ENCODE measurements around the gene ITPR1. TPM values are rescaled to one million over a fixed set of nuclear protein-coding genes. Genes with fewer than 3 reads are reported as not detected.
"Not testable (repeated sequence)": the region's sequence is repeated elsewhere in the genome, so short reads cannot be mapped to it uniquely, and the experiment has no call there.

The ITPR1 gene
- total RNA-seq, 4 donors from 2014 or later = 210 to 261 (median 232) TPM

DNA sequence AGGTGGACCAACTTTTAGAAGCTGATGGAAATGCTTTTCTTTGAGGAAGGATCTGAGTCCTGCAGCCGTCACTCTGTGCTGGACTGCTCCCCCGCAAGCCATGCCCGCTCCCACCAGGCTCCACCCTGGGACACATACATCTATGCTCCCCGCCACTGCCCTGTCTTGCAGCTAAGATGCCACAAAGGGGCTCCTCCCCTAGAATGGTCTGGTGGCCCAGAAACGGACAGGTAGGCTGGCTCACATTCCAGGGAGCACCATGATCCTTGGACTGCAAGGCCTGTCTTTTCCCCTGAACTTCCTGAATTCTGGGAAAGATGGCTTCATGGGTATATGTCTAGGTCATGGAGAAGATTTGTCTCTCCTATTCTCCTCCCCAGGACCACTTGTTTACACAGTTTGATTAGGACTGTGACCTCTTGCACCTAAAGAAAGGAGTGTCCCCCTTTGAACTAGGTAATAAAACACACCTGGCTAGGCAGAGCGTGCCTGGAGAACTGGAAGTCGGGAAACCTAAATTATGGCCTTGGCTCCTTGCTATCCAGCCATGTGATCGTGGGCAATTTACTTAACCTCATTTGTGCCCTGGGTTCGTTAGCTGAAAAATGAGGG is 265.2 kb downstream of the ITPR1 start:
- Histone ChIP-seq H3K4me3 (replicated peaks in 1 of 3) (no peak overlapping the region), H3K27ac (peak overlapping the region in 2 of 3 donors; percentile 27 to 62), H3K9me3 (no peaks in the 10 kb centered on the region), H3K36me3 (no peaks in the 10 kb centered on the region), H3K4me1 (peaks cover 21 to 70% of the 10 kb centered on the region in 2 donors), H3K27me3 (no peaks in the 10 kb centered on the region)
- 90 to 99% methylated on average over 9 of the region's 9 CpGs for WGBS, 2 donors
- intact Hi-C loops (cut with DNase I) = no loop called here
- no peak for DNase-seq
- no peak for TF ChIP-seq CTCF (IDR thresholded peaks at IDR 0.05)
- no peak for TF ChIP-seq POLR2A (IDR thresholded peaks at IDR 0.05)

DNA sequence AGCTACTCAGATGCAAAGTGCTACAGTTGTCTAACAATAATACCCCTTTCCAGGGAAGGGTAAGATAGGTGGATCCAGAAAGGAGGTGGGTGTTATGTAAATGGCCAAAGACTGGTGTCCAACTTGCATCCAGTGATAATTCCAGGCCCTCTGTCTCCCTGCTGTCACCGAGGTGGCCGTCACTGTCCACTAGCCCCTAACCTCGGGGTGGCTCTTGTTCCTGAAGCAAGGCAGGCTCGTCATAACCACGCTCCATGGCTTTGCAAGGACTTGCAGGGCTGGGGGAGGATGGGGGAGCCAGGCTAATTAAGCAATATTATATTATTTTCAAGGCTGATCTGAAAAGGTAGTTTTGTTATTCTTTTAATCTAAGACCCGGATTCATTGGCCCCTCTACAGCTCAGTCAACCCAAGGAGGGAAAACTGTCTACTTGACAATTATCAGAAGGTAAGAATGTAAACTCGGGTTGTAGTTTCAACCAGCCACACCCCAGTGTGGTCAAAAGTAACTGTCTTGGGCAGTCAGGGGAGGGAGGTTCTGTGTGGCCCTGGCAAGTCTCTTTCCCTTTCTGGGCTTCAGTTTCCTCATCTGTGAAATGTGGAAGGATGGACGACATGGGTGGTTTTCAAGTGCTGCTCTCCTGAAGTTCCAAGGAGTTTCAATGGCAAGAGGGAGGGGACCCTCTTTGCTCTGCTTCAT is 266.0 kb downstream of the ITPR1 start:
- TF ChIP-seq CTCF (IDR thresholded peaks at IDR 0.05) = no peak
- TF ChIP-seq POLR2A (IDR thresholded peaks at IDR 0.05) = no peak
- intact Hi-C loops (cut with DNase I) = no loop called here
- Histone ChIP-seq H3K4me1 (peaks cover 19 to 63% of the 10 kb centered on the region in 2 donors), H3K4me3 (replicated peaks in 1 of 3) (no peak overlapping the region), H3K9me3 (no peaks in the 10 kb centered on the region), H3K27ac (peak overlapping the region in 2 of 3 donors; percentile 27 to 62), H3K36me3 (no peaks in the 10 kb centered on the region), H3K27me3 (no peaks in the 10 kb centered on the region)
- WGBS, 2 donors = 89 to 92% methylated on average over 8 of the region's 8 CpGs
- no peak for DNase-seq

DNA sequence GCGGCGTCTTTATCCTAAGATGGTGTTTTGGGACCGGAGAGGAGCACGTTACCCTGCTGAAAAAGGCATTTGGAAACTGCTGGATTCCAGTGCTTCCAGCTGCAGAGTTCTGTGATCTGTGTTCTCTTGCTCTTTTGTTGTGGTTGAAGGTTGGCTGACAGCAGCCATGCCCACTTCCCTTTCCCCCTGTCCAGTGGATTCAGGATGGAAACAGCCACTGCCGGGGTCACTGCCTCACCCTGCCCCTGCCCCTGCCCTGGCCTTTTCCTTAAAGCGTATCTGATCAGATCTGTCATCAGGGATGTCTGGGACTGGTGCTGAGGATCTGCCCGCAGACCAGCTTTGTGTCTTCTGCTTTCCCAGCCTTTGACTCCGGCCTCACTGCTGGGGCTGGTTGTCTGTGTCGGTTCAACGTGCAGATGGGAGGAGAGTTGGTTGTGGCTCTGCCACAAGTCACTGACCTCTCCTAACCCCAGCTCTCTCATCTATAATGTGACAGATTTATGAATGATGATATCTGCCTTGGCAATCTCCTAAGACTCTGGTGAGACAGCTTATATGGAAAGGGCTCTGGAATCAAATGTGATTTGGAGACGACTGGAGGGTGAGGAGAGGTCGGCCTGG is 266.7 kb downstream of the ITPR1 start:
- WGBS, 2 donors = 87 to 89% methylated on average over 12 of the region's 12 CpGs
- intact Hi-C loops (cut with DNase I) = no loop called here
- no peak overlapping the region for H3K4me3 ChIP-seq (replicated peaks in 1 of 3)
- no peaks in the 10 kb centered on the region for H3K27me3 ChIP-seq
- peaks cover 14 to 56% of the 10 kb centered on the region in 2 donors for H3K4me1 ChIP-seq
- no peaks in the 10 kb centered on the region for H3K9me3 ChIP-seq
- H3K36me3 ChIP-seq = no peaks in the 10 kb centered on the region
- H3K27ac ChIP-seq = peak overlapping the region in 2 of 3 donors; percentile 27 to 62
- DNase-seq = no peak
- no peak for TF ChIP-seq CTCF (IDR thresholded peaks at IDR 0.05)
- TF ChIP-seq POLR2A (IDR thresholded peaks at IDR 0.05) = no peak

DNA sequence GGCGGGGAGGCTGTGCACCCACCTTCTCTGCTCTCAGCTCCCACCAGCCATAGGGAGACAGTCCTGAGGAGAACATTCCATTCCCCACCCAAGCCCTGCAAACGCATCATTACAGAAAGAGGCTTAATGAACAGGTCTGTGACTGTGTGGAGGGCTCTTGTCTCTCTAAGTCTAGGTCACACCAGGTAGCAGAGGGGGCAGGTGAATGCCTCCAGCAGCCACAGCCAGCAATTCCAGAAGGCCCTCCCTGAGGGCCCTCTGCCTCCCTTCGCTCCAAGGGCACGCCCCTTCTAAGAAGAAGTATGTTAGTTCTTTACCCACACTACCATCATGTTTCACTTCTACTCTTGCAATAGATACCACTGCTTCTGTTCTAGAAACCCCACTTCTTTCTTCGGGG is 268.6 kb downstream of the ITPR1 start:
- H3K27me3 ChIP-seq = no peaks in the 10 kb centered on the region
- no peak overlapping the region for H3K4me3 ChIP-seq (replicated peaks in 1 of 3)
- H3K36me3 ChIP-seq = no peaks in the 10 kb centered on the region
- no peaks in the 10 kb centered on the region for H3K9me3 ChIP-seq
- H3K27ac ChIP-seq = peak overlapping the region in 1 of 3 donors; percentile 49
- TF ChIP-seq POLR2A (IDR thresholded peaks at IDR 0.05) (no peak), CTCF (IDR thresholded peaks at IDR 0.05) (no peak)
- peaks cover 8 to 51% of the 10 kb centered on the region in 2 donors for H3K4me1 ChIP-seq
- intact Hi-C loops (cut with DNase I) = no loop called here
- DNase-seq = no peak
- WGBS, 2 donors = 87 to 90% methylated on average over 5 of the region's 5 CpGs

GRCh38 chr3:4762481-4763230 is 269.5 kb downstream of the ITPR1 start:
- H3K36me3 ChIP-seq; H3K27me3 ChIP-seq; intact Hi-C loops (cut with DNase I); H3K4me3 ChIP-seq (replicated peaks in 1 of 3); H3K9me3 ChIP-seq: not testable (repeated sequence)
- 93 to 96% methylated on average over 2 of the region's 2 CpGs for WGBS, 2 donors
- H3K27ac ChIP-seq = peak overlapping the region in 1 of 3 donors; percentile 49
- DNase-seq = peak; percentile 73 to 80
- H3K4me1 ChIP-seq = peaks cover 1 to 49% of the 10 kb centered on the region in 2 donors

Measured in thyroid gland (tissue), 4 donors.